Lung (tissue), 12 donors: ENCODE results near the gene DNAAF5. TPM values are rescaled to one million over a fixed set of nuclear protein-coding genes. Genes with fewer than 3 reads are reported as not detected.
"Not testable (repeated sequence)": the region's sequence is repeated elsewhere in the genome, so short reads cannot be mapped to it uniquely, and the experiment has no call there.

ENCODE experiments used
- ATAC-seq: fragments of 200-7000 bp; cut with Tn5 transposase; one replicate; pipeline ENCODE4 v1.9.1; 2020; ENCODE audit warnings: moderate number of reproducible peaks; ENCODE audit not compliant: insufficient read depth, low FRiP score
- DNase-seq, 3 donors: peaks; one replicate each; pipeline ENCODE4 v3.0.0-alpha.2; 2013 to 2017
- H3K27ac ChIP-seq, 2 donors: one replicate each; pipeline ENCODE4 v1.5.1; 2013; ENCODE audit warnings: mild to moderate bottlenecking in 2 of 2, moderate library complexity in 2 of 2, control low read depth in 1 of 2, inconsistent platforms in 1 of 2, low read depth in 1 of 2, low read length in 1 of 2
- H3K27me3 ChIP-seq, 3 donors: one replicate each; pipeline ENCODE4 v1.5.1; 2013; ENCODE audit warnings: low read length in 2 of 3; ENCODE audit not compliant: control insufficient read depth in 3 of 3, insufficient read depth in 3 of 3
- H3K36me3 ChIP-seq, 4 donors: one replicate each; pipeline ENCODE4 v1.5.1; 2013; ENCODE audit warnings: low read length in 4 of 4, mild to moderate bottlenecking in 1 of 4, moderate library complexity in 1 of 4; ENCODE audit not compliant: control insufficient read depth in 4 of 4, insufficient read depth in 4 of 4
- H3K4me1 ChIP-seq, 5 donors: one replicate each; pipeline ENCODE4 v1.5.1; 2013; ENCODE audit warnings: low read length in 5 of 5, mild to moderate bottlenecking in 2 of 5, moderate library complexity in 1 of 5; ENCODE audit not compliant: control insufficient read depth in 5 of 5, insufficient read depth in 5 of 5
- H3K4me3 ChIP-seq: one replicate; pipeline ENCODE4 v1.5.1; 2013; ENCODE audit warnings: mild to moderate bottlenecking, control low read depth, moderate library complexity
- H3K9ac ChIP-seq, 2 donors: one replicate each; pipeline ENCODE4 v1.5.1; 2013; ENCODE audit warnings: low read length in 2 of 2, control low read depth in 1 of 2; ENCODE audit not compliant: insufficient read depth in 1 of 2
- H3K9me3 ChIP-seq, 4 donors: one replicate each; pipeline ENCODE4 v1.5.1; 2013; ENCODE audit warnings: low read length in 3 of 4, mild to moderate bottlenecking in 1 of 4, moderate library complexity in 1 of 4; ENCODE audit not compliant: control insufficient read depth in 4 of 4, insufficient read depth in 3 of 4
- WGBS, 2 donors: extraction: QIAGEN DNeasy Blood & Tissue Kit; methylation state at CpG; one replicate each; pipeline ENCODE4 v1.1.7; 2013; 5-methylcytosine and 5-hydroxymethylcytosine counted together
- polyA plus RNA-seq, 2 donors: library from polyadenylated mRNA; stranded (reverse); fragments of 200-250 nt; gene quantifications; one replicate each; pipeline ENCODE4 v1.2.1, GENCODE V29; 2013
- total RNA-seq, 2 donors: library from RNA; depleted of rRNA in 1 of 2; stranded (reverse); fragments of >200 nt in 1 of 2; gene quantifications; one replicate each; pipeline ENCODE4 v1.2.1, GENCODE V29; 2014 to 2021
- TF ChIP-seq, protein P1 (sequence below): IDR thresholded peaks from 2 replicates; pipeline ENCODE4 v1.5.1; 2012; ENCODE audit warnings: mild to moderate bottlenecking; ENCODE audit errors: control extremely low read depth, extremely low read depth
- donor health status: control.
- donor health status: control.
- donor health status: Bipolar disorder and iron deficiency.
- donor health status: healthy.
- donor health status: DM: yes; HTN: yes; CAD: no.

Gene DNAAF5
- total and polyA plus RNA-seq, 4 donors = 10.2 to 30.2 (median 18.6) TPM

GRCh38 chr7:802500-803242 is 76.2 kb downstream of the DNAAF5 start:
- 79 to 81% methylated on average over 18 of the region's 18 CpGs for WGBS, 2 donors
- ATAC-seq (no peak), DNase-seq (no peak)
- Histone ChIP-seq H3K4me1 (peaks cover 0 to 16% (median 9%) of the 10 kb centered on the region in 5 donors), H3K27me3 (no peaks in the 10 kb centered on the region), H3K9me3 (no peaks in the 10 kb centered on the region), H3K36me3 (no peaks in the 10 kb centered on the region), H3K27ac (peak overlapping the region in 1 of 2 donors; percentile 17), H3K9ac (no peak overlapping the region), H3K4me3 (no peak overlapping the region)
- TF ChIP-seq, protein P1, sequence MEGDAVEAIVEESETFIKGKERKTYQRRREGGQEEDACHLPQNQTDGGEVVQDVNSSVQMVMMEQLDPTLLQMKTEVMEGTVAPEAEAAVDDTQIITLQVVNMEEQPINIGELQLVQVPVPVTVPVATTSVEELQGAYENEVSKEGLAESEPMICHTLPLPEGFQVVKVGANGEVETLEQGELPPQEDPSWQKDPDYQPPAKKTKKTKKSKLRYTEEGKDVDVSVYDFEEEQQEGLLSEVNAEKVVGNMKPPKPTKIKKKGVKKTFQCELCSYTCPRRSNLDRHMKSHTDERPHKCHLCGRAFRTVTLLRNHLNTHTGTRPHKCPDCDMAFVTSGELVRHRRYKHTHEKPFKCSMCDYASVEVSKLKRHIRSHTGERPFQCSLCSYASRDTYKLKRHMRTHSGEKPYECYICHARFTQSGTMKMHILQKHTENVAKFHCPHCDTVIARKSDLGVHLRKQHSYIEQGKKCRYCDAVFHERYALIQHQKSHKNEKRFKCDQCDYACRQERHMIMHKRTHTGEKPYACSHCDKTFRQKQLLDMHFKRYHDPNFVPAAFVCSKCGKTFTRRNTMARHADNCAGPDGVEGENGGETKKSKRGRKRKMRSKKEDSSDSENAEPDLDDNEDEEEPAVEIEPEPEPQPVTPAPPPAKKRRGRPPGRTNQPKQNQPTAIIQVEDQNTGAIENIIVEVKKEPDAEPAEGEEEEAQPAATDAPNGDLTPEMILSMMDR = no peak

- Histone ChIP-seq H3K4me1 (peaks cover 0 to 16% (median 9%) of the 10 kb centered on the region in 5 donors), H3K36me3 (no peaks in the 10 kb centered on the region), H3K27ac (peak overlapping the region in 1 of 2 donors; percentile 18), H3K9ac (no peak overlapping the region), H3K4me3 (no peak overlapping the region), H3K27me3 (no peaks in the 10 kb centered on the region), H3K9me3 (no peaks in the 10 kb centered on the region)
- WGBS, 2 donors = 52 to 59% methylated on average over 10 of the region's 10 CpGs
- DNase-seq = peak; percentile 68 to 79 (median 76)
- TF ChIP-seq, protein P1 = no peak
- no peak for ATAC-seq
Measured at GRCh38 chr7:803243-803635, 76.7 kb downstream of the DNAAF5 start.

- ATAC-seq = not testable (repeated sequence)
- WGBS, 2 donors = 78 to 88% methylated on average over 4 of the region's 4 CpGs
Measured at GRCh38 chr7:803796-804195, 77.3 kb downstream of the DNAAF5 start.

DNA sequence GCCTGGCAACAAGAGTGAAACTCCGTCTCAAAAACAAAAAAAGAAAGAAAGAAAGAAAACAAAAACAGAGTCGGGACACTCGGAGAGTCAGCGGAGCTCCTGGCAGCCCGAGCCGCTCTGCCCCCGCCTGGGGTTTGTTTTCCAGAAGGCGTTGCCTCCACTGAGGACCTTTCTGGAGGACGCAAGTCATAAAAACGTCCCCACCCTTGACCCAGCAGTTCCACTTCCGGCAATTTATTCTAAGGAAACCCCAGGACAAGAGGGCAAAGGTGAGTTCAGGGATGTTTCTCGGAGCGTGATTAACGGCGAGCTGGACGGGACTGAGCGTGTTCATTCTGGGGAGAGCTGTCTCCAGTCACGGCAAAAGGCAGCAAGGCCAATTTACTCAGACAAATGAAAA is 78.8 kb downstream of the DNAAF5 start:
- Histone ChIP-seq H3K4me1 (peaks cover 0 to 16% (median 11%) of the 10 kb centered on the region in 5 donors), H3K4me3 (no peak overlapping the region), H3K9ac (no peak overlapping the region), H3K27me3 (no peaks in the 10 kb centered on the region), H3K36me3 (no peaks in the 10 kb centered on the region), H3K9me3 (peaks cover 0 to 2% (median 0%) of the 10 kb centered on the region in 4 donors), H3K27ac (peak overlapping the region; percentile 13 to 55)
- no peak for DNase-seq
- ATAC-seq = no peak
- TF ChIP-seq, protein P1 = no peak
- 48 to 53% methylated on average over 18 of the region's 18 CpGs for WGBS, 2 donors

More at GRCh38 chr7:803796-804195, 77.3 kb downstream of the DNAAF5 start:
- peaks cover 0 to 16% (median 11%) of the 10 kb centered on the region in 5 donors for H3K4me1 ChIP-seq
- H3K27me3 ChIP-seq, H3K4me3 ChIP-seq, H3K9me3 ChIP-seq, H3K36me3 ChIP-seq, H3K27ac ChIP-seq, H3K9ac ChIP-seq, DNase-seq: not testable (repeated sequence)
